ENCODE results near the gene TSFM.

Gene TSFM

GRCh38 chr12:57782608-57783465, at the start of gene TSFM:
Gene TSFM, plus strand, starts transcription at chr12:57782787. Its CDS starts 15 bp downstream, at chr12:57782802.
- DNase-seq (ENCODE audit: low read depth, low spot score): peak; percentile 57

- DNase-seq (ENCODE audit: low read depth, low spot score): no peak
These were observed 48.7 kb upstream of the TSFM start for GRCh38 chr12:57733928-57734327.

GRCh38 chr12:57734591-57734990, 48.0 kb upstream of the TSFM start:
- DNase-seq (ENCODE audit: low read depth, low spot score): no peak

- DNase-seq (ENCODE audit: low read depth, low spot score): no peak
These were observed 47.3 kb upstream of the TSFM start for GRCh38 chr12:57735198-57735855.

GRCh38 chr12:57735952-57736740, 46.4 kb upstream of the TSFM start:
- DNase-seq (ENCODE audit: low read depth, low spot score): no peak

GRCh38 chr12:57736741-57737466, 45.7 kb upstream of the TSFM start:
- no peak for DNase-seq (ENCODE audit: low read depth, low spot score)

- DNase-seq (ENCODE audit: low read depth, low spot score): no peak
These were observed 44.8 kb upstream of the TSFM start for GRCh38 chr12:57737467-57738460.

GRCh38 chr12:57738661-57739237, 43.8 kb upstream of the TSFM start, which contains the start of gene AGAP2:
Gene AGAP2, minus strand, starts transcription at chr12:57738742. Its CDS starts 496 bp downstream, at chr12:57738246.
- DNase-seq (ENCODE audit: low read depth, low spot score): no peak

- DNase-seq (ENCODE audit: low read depth, low spot score): no peak
These were observed 43.2 kb upstream of the TSFM start for GRCh38 chr12:57739387-57739786.

- DNase-seq (ENCODE audit: low read depth, low spot score): no peak
These were observed 42.6 kb upstream of the TSFM start for GRCh38 chr12:57739914-57740538.

GRCh38 chr12:57740656-57741412, 41.8 kb upstream of the TSFM start:
- DNase-seq (ENCODE audit: low read depth, low spot score): no peak

GRCh38 chr12:57741413-57741789, 41.2 kb upstream of the TSFM start:
- DNase-seq (ENCODE audit: low read depth, low spot score): no peak

GRCh38 chr12:57741844-57742738, 40.5 kb upstream of the TSFM start:
- no peak for DNase-seq (ENCODE audit: low read depth, low spot score)

- no peak for DNase-seq (ENCODE audit: low read depth, low spot score)
These were observed 38.8 kb upstream of the TSFM start for GRCh38 chr12:57743769-57744168.

- no peak for DNase-seq (ENCODE audit: low read depth, low spot score)
These were observed 38.3 kb upstream of the TSFM start for GRCh38 chr12:57744194-57744776.

- DNase-seq (ENCODE audit: low read depth, low spot score): peak; percentile 94
These were observed 37.7 kb upstream of the TSFM start, which contains the start of gene TSPAN31 for GRCh38 chr12:57744777-57745484. Gene TSPAN31, plus strand, starts transcription at chr12:57745039. Its CDS starts 116 bp downstream, at chr12:57745155.

Measured in brain pericyte (primary cell).